Neural progenitor cell (in vitro differentiated cells): ENCODE measurements around the gene SYNDIG1. TPM values are rescaled to one million over a fixed set of nuclear protein-coding genes. Genes with fewer than 3 reads are reported as not detected.

ENCODE experiments used
- DNase-seq: peaks from one replicate; pipeline ENCODE4 v3.0.0-alpha.2; 2016; ENCODE audit warnings: low spot score
- H2AFZ ChIP-seq: fragments of 200-600 bp; sonication (generic); replicated peaks from 2 replicates; pipeline ENCODE4 v1.6.1; 2016; ENCODE audit warnings: antibody characterized with exemption
- H3F3A ChIP-seq: fragments of 200-600 bp; sonication (generic); 2 replicates; pipeline ENCODE4 v1.6.1; 2016; ENCODE audit warnings: antibody characterized with exemption, low read depth
- H3K27ac ChIP-seq: fragments of 200-600 bp; sonication (generic); 2 replicates; pipeline ENCODE4 v1.5.1; 2016; ENCODE audit warnings: mild to moderate bottlenecking
- H3K27me3 ChIP-seq: fragments of 200-600 bp; sonication (generic); 2 replicates; pipeline ENCODE4 v1.6.1; 2016; ENCODE audit warnings: mild to moderate bottlenecking, moderate library complexity
- H3K36me3 ChIP-seq: fragments of 200-600 bp; sonication (generic); 2 replicates; pipeline ENCODE4 v1.5.1; 2016
- H3K4me1 ChIP-seq: fragments of 200-600 bp; sonication (generic); 2 replicates; pipeline ENCODE4 v1.6.1; 2016; ENCODE audit warnings: mixed run types
- H3K4me2 ChIP-seq: fragments of 200-600 bp; sonication (generic); 2 replicates; pipeline ENCODE4 v1.6.1; 2016
- H3K4me3 ChIP-seq: fragments of 200-600 bp; sonication (generic); 2 replicates; pipeline ENCODE4 v1.5.1; 2016
- H3K79me2 ChIP-seq: fragments of 200-600 bp; sonication (generic); 2 replicates; pipeline ENCODE4 v1.6.1; 2016; ENCODE audit warnings: low read depth
- H3K9ac ChIP-seq: fragments of 200-600 bp; sonication (generic); 2 replicates; pipeline ENCODE4 v1.6.1; 2016
- H3K9me3 ChIP-seq: fragments of 200-600 bp; sonication (generic); 2 replicates; pipeline ENCODE4 v1.5.1; 2016; ENCODE audit warnings: low read depth
- H4K20me1 ChIP-seq: fragments of 200-600 bp; sonication (generic); 2 replicates; pipeline ENCODE4 v1.6.1; 2016; ENCODE audit warnings: low read depth
- H3K27ac Mint-ChIP-seq: 3 replicates; pipeline ENCODE4 v1.8.0; 2021; ENCODE audit warnings: mixed read lengths
- H3K27me3 Mint-ChIP-seq: 2 replicates; pipeline ENCODE4 v1.8.0; 2022; ENCODE audit warnings: low read depth, mild to moderate bottlenecking, inconsistent platforms, moderate library complexity, mixed read lengths; ENCODE audit not compliant: insufficient read depth
- H3K36me3 Mint-ChIP-seq: 3 replicates; pipeline ENCODE4 v1.8.0; 2021; ENCODE audit warnings: mixed read lengths
- H3K4me1 Mint-ChIP-seq: 3 replicates; pipeline ENCODE4 v1.8.0; 2021; ENCODE audit warnings: mixed read lengths
- H3K4me3 Mint-ChIP-seq: 3 replicates; pipeline ENCODE4 v1.8.0; 2021; ENCODE audit warnings: mild to moderate bottlenecking, moderate library complexity, mixed read lengths
- H3K9me3 Mint-ChIP-seq: 3 replicates; pipeline ENCODE4 v1.8.0; 2020; ENCODE audit warnings: mixed read lengths
- EZH2 ChIP-seq: fragments of 200-600 bp; sonication (generic); IDR thresholded peaks from 2 replicates; pipeline ENCODE4 v1.6.1; 2017; ENCODE audit warnings: antibody characterized with exemption, mild to moderate bottlenecking, moderate library complexity
- EZH2phosphoT487 ChIP-seq: fragments of 200-600 bp; sonication (generic); IDR thresholded peaks from 2 replicates; pipeline ENCODE4 v1.6.1; 2017; ENCODE audit warnings: antibody characterized with exemption
- total RNA-seq: library from RNA; depleted of rRNA; stranded (reverse); fragments of >200 nt; gene quantifications from 2 replicates; pipeline ENCODE4 v1.2.3, GENCODE V29; 2015; ENCODE audit warnings: low replicate concordance
- TF ChIP-seq, protein P1 (sequence below): fragments of 200-600 bp; sonication (generic); IDR thresholded peaks from 2 replicates; pipeline ENCODE4 v1.5.1; 2017; ENCODE audit warnings: antibody characterized with exemption, mild to moderate bottlenecking

SYNDIG1 gene
- total RNA-seq, 1 donor from 2014 or later = 1.0 TPM

DNA sequence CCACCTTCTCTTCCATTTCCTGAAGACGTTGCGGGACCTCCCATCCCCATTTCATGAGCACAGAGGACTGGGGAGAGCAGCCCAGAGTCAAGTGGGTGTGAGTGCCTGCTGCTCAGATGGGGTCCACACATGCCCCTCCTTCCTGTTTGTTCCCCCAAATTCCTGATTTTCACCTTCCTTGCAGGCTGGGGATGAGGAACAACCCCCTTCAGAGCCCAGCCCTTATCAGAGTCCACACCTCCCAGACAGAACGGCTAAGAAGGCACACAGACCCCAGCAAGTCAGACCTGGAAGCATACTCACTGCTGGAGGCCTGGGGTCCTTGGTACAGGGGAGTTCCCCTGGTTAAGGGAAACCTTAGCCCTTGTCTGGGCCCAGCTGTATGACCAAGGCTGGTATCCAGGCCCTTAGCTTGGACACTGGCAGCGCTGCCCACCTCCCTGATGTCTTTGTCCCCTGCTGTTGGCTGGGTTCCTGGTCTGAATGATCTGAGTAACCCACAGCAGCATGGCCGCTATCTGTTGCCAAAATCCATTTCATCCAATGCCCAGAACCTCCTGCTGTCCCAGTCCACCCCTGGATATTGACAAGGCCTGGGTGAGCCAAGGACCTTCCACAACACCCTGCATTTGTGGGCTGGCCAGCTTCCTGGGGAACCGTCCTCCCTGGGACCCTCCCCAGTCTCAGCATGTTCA, 230.9 kb downstream of the SYNDIG1 start:
- no peaks in the 10 kb centered on the region for H3K36me3 Mint-ChIP-seq
- Histone ChIP-seq H3F3A (no peaks in the 10 kb centered on the region), H4K20me1 (no peaks in the 10 kb centered on the region), H3K36me3 (no peaks in the 10 kb centered on the region), H3K27me3 (no peaks in the 10 kb centered on the region), H3K4me1 (no peaks in the 10 kb centered on the region), H3K9me3 (no peaks in the 10 kb centered on the region), H3K27ac (no peak overlapping the region), H2AFZ (no peak overlapping the region), H3K4me3 (no peak overlapping the region), H3K79me2 (no peaks in the 10 kb centered on the region), H3K9ac (no peak overlapping the region), H3K4me2 (no peak overlapping the region)
- H3K4me3 Mint-ChIP-seq = no peak overlapping the region
- TF ChIP-seq EZH2phosphoT487 (no peak), EZH2 (no peak)
- TF ChIP-seq, protein P1, sequence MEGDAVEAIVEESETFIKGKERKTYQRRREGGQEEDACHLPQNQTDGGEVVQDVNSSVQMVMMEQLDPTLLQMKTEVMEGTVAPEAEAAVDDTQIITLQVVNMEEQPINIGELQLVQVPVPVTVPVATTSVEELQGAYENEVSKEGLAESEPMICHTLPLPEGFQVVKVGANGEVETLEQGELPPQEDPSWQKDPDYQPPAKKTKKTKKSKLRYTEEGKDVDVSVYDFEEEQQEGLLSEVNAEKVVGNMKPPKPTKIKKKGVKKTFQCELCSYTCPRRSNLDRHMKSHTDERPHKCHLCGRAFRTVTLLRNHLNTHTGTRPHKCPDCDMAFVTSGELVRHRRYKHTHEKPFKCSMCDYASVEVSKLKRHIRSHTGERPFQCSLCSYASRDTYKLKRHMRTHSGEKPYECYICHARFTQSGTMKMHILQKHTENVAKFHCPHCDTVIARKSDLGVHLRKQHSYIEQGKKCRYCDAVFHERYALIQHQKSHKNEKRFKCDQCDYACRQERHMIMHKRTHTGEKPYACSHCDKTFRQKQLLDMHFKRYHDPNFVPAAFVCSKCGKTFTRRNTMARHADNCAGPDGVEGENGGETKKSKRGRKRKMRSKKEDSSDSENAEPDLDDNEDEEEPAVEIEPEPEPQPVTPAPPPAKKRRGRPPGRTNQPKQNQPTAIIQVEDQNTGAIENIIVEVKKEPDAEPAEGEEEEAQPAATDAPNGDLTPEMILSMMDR = no peak
- H3K27ac Mint-ChIP-seq = no peak overlapping the region
- no peak for DNase-seq
- H3K4me1 Mint-ChIP-seq = peaks cover 10% of the 10 kb centered on the region
- peaks cover 2% of the 10 kb centered on the region for H3K9me3 Mint-ChIP-seq
- peaks cover 6% of the 10 kb centered on the region for H3K27me3 Mint-ChIP-seq

DNA sequence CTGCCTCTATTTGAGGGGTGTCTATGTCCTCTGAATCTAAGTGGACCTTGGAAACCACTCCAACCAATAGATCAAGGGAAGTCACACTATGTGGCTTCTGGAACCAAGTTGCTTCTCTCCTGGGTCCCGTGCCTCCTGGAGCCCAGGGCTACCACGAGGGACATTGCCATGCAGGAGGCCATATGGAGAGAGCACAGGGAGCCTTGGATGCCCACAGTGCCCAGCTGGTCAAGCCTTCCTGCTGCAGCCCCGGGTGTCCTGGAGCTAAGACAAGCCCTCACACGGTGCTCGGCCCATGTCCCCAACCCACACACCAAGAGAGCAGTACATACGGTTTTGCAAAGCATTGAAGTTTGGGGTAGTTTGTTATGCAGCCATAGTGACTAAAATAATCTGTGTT, 231.6 kb downstream of the SYNDIG1 start:
- no peaks in the 10 kb centered on the region for H3F3A ChIP-seq
- H3K27ac ChIP-seq = no peak overlapping the region
- Mint-ChIP-seq H3K36me3 (no peaks in the 10 kb centered on the region), H3K4me1 (peaks cover 10% of the 10 kb centered on the region), H3K27ac (peak overlapping the region; percentile 27), H3K4me3 (no peak overlapping the region), H3K27me3 (peaks cover 4% of the 10 kb centered on the region), H3K9me3 (peaks cover 2% of the 10 kb centered on the region)
- H3K9me3 ChIP-seq = no peaks in the 10 kb centered on the region
- no peak overlapping the region for H3K4me3 ChIP-seq
- TF ChIP-seq, protein P1 = no peak
- TF ChIP-seq EZH2 (no peak), EZH2phosphoT487 (no peak)
- no peaks in the 10 kb centered on the region for H3K4me1 ChIP-seq
- DNase-seq = no peak
- H3K27me3 ChIP-seq = no peaks in the 10 kb centered on the region
- H4K20me1 ChIP-seq = no peaks in the 10 kb centered on the region
- no peak overlapping the region for H3K4me2 ChIP-seq
- no peaks in the 10 kb centered on the region for H3K79me2 ChIP-seq
- no peak overlapping the region for H3K9ac ChIP-seq
- H2AFZ ChIP-seq = no peak overlapping the region
- no peaks in the 10 kb centered on the region for H3K36me3 ChIP-seq

DNA sequence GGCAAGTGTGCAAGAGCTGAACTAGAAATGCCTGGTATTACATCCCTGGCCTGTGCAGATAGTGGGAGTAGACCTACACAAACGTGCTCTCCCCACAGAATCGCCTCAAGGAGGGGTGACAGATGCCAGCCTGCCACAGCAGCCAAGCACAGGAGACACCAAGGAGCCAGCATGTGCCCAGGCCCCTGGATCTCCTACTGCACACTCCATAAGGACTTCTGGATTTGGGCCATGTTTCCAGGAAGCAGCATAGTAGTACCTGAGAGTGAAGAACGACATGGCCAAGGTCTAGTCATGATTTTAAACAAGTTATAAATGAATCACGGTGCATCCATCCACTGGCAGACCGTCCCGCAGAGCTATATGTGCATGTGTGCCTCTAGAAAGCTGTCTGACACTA, 232.2 kb downstream of the SYNDIG1 start:
- TF ChIP-seq EZH2 (no peak), EZH2phosphoT487 (no peak)
- TF ChIP-seq, protein P1 = no peak
- Mint-ChIP-seq H3K9me3 (no peaks in the 10 kb centered on the region), H3K4me1 (peaks cover 10% of the 10 kb centered on the region), H3K27me3 (peaks cover 4% of the 10 kb centered on the region), H3K36me3 (no peaks in the 10 kb centered on the region), H3K4me3 (no peak overlapping the region), H3K27ac (no peak overlapping the region)
- no peak overlapping the region for H3K4me3 ChIP-seq
- H3K27me3 ChIP-seq = no peaks in the 10 kb centered on the region
- no peaks in the 10 kb centered on the region for H3F3A ChIP-seq
- no peak overlapping the region for H3K9ac ChIP-seq
- no peaks in the 10 kb centered on the region for H3K36me3 ChIP-seq
- H3K4me2 ChIP-seq = no peak overlapping the region
- no peak overlapping the region for H2AFZ ChIP-seq
- no peak for DNase-seq
- no peaks in the 10 kb centered on the region for H3K4me1 ChIP-seq
- no peaks in the 10 kb centered on the region for H3K79me2 ChIP-seq
- no peak overlapping the region for H3K27ac ChIP-seq
- no peaks in the 10 kb centered on the region for H3K9me3 ChIP-seq
- no peaks in the 10 kb centered on the region for H4K20me1 ChIP-seq
